Retinal pigment epithelial cell (primary cell): ENCODE measurements around the gene TNS3.
A peak's percentile ranks its signal among the peaks of the same experiment; 100 is the strongest.

Experiments used
- DNase-seq: peaks from one replicate; pipeline ENCODE4 v3.0.0-alpha.2; 2010; ENCODE audit warnings: low read depth
- H3K4me3 ChIP-seq: 2 replicates; pipeline ENCODE4 v1.5.1; 2011; ENCODE audit warnings: mild to moderate bottlenecking, low read length, control low read depth, moderate library complexity
- TF ChIP-seq, protein P1 (sequence below): conservative IDR thresholded peaks from 2 replicates; pipeline ENCODE4 v1.5.1; 2011; ENCODE audit warnings: low read depth, low read length, control low read depth, inconsistent platforms

The TNS3 gene

DNA sequence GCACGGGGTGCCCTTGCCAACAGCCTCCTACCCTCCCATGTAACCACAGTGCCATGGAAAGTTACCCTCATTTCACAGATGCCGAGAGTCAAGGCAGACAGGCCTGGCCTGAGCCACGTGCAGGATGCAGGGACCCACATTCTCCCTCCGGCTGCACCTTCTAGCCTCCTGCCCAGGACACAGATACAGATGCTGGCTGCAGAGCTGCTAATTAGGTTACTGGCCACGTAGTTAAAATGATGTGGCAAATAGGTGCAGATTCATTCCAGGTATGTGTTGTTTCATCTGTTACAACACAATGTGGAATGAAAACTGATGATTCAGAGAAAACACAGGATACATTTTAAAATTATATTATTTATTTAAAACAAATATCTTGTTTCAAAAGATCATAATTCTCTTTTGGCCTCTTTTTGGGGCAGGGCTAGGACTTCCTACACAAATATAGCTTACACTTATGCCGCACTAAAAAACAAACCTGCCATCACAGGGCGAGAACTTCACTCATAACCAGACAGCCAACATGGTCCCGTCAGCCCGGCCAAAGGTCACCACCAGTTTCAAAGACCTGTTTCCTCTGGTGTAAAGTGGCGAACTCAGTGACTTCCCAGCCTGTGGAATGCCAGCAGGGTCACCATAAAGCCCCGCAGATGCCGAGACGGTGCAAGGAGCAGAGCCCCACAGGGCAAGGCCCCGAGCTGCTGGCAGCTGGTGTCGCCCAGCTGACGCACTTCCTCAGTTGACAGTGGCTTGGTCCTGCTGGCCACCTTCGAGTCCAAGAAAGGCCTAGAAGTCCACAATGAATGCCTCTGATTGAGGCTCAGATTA is 83.5 kb downstream of the TNS3 start:
- H3K4me3 ChIP-seq, result no peak overlapping the region
- TF ChIP-seq, protein P1, sequence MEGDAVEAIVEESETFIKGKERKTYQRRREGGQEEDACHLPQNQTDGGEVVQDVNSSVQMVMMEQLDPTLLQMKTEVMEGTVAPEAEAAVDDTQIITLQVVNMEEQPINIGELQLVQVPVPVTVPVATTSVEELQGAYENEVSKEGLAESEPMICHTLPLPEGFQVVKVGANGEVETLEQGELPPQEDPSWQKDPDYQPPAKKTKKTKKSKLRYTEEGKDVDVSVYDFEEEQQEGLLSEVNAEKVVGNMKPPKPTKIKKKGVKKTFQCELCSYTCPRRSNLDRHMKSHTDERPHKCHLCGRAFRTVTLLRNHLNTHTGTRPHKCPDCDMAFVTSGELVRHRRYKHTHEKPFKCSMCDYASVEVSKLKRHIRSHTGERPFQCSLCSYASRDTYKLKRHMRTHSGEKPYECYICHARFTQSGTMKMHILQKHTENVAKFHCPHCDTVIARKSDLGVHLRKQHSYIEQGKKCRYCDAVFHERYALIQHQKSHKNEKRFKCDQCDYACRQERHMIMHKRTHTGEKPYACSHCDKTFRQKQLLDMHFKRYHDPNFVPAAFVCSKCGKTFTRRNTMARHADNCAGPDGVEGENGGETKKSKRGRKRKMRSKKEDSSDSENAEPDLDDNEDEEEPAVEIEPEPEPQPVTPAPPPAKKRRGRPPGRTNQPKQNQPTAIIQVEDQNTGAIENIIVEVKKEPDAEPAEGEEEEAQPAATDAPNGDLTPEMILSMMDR, result no peak
- DNase-seq, result peak; percentile 69

DNA sequence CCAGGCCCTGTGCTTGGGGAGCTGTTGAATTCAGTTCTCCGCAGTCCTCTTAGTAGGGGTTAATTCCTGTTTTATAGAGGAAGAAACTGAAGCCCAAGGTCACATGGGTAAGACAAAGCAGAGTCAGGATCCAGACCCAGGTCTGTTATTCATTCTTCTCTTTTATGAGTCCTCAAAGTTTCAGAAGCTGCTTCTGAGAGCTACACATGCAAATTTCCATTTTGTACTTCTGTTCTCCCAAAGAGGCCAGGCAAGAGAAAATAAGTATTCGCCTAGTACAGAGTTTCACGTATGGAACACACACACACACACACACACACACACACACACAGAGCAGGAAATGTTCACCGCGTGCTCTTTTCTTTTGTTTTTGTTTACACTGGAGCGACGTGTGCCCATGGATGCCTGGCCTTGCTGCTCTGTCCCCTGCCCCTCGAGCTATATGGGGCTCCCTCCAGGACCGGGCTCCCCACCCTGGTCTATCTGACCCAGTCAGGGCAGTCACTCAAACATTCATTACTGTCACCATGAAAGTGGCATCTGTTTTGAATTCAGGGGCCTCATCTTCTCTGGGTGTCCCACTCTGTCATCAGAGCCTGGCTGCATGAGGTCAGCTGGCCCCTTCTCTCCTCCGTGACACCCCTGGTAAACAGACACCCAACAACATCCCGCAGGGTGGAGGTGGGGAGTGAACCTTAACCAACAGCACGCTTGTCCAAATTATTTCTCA is 84.4 kb downstream of the TNS3 start:
- peak overlapping the region; percentile 24 for H3K4me3 ChIP-seq
- no peak for DNase-seq

DNA sequence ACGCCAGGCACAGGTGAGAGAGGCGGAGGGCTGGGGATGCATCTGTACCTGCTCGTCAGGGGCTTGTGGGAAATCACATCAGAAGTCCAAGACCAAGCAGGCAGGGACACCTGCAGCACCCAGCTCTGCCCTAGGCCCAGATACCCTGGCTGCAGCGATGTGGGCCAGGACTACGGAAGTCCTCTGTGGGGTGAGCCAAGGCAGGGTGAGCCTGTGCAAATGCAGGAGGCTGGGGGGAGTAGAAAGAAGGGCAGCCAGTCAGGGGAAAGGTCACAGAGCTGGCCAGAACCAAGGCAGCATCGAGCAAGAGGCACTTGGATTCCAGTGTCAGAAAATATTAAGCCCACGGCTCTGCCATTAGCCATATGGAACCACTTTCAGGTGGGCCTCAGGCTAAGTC is 85.2 kb downstream of the TNS3 start:
- H3K4me3 ChIP-seq, result peak overlapping the region; percentile 24
- DNase-seq, result no peak
- TF ChIP-seq, protein P1, result no peak

More for the DNA sequence above, 84.4 kb downstream of the TNS3 start:
- TF ChIP-seq, protein P1, result no peak

DNA sequence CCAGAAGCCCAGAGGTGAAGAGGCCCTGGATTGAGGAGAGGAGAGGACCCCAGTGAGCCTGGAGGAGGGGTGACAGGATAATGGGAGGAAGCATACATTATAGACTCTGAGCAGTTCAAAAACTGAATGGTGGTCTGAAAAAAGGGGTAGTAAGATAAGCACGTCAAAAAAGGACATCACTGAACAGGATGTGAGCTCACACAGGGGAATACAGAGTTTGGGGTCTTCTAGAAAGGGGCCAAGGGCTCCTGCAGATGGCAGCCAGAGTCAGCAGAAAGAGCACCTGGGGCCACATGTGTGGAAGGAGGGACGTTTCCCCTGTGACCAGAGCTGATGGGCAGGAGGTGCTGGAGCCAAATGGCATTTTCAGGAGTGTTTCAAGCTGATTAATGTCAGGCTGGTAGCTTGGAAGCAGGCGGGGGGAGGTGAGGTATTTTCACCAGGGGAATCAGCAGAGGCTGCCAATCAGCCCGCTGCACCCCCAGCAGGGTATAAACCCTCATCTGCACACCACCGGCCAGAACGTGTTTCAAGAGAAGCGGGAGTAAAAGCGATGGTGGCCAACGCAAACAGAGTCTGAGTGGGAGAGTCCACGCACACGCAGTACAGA is 85.8 kb downstream of the TNS3 start:
- TF ChIP-seq, protein P1, result no peak
- peak; percentile 63 for DNase-seq
- peak overlapping the region; percentile 24 for H3K4me3 ChIP-seq

DNA sequence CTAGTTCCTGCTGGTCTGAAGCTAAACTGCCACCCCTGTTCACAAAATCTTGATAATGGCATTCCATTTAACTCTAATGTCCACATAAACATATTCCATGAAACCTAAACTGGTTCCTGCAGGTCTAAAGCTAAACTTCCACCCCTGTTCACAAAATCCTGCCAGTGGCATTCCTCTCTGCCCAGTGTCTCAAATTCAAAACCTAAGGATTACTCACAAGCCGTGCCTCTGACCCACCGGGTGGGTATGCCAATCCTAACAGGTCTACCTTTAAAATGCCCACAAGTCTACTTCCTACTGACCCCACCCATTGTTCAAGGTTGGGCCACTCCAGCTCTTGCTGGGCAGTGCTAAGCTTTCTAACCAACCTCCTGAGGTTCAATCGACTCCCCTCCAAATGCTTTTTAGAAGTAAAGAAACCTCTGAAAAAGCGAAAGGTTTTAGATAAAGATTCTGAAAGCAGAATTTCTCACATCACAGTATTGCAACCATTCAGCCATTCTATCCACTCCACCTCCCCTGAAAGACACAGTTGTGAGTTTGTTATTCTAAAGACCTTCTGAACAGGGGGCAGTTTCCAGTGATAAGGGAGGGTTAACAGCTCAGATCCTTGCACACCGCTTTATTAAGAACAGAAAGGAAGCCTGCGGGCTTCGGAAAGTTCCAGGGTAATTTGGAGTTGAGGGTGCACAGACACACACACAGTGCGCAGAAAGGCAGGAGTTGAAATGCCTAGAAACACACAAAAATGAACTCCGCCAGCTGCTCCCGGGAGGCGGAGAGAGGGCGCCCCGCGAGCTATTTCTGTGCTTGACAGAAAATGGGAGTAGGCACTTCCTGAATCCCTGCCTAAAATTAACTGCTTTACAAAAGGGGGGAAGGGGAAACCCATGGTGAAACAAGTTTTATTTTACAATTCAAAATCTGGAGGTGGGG is 87.7 kb downstream of the TNS3 start:
- DNase-seq, result no peak
- H3K4me3 ChIP-seq, result no peak overlapping the region
- TF ChIP-seq, protein P1, result peak; percentile 6

DNA sequence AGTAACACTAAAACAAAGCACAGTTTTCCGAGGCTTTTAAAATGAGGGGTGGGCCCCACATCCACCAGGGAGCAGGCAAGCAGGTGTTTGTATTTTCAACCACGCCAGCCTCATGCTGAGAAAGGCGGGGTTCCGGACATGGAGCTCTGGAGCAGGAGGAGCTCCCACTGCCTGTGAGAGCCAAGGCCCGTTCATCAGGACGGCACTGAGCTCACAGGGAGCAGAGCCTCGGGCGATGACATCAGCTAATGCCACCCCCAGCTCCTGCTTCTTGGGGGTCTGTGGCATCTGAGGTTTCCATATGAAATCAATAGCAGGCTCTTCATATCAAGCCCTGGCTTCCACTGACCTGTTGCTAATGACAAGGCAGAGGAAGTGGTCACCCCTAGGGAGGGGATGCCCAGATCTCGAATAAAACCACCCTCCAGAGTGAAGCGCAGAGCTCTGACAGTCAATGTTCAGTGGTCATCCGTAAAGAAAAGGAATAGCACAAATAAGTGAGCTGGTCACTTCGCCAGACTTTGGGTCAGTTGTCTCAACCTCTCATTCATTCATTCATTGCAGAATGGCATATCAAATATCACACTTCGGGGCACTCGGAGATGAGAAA is 89.1 kb downstream of the TNS3 start:
- no peak for DNase-seq
- H3K4me3 ChIP-seq, result no peak overlapping the region
- TF ChIP-seq, protein P1, result no peak
